Measurements from ENCODE around the gene KIF6.

KIF6 gene

DNA sequence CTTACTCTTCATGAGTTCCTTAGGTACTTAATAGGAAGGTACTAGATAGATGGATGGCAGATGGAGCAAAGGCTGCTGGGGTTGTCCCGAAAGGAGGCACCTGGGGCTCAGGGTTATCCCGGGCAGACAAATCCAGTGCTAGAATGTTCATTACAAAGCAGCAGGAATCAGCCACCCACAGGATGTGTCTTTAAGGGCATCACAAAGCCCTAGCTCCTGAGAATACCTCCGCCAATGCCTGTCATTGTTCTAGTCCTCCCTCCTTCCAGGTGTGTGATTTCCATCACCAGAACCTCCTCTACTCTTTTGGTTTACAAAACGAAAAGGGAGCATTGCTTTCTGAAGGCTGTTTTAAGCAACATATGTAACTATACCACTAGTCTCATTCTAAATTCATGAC lies 138.1 kb downstream of the KIF6 start:
- no peak for TF ChIP-seq EZH2phosphoT487 (IDR thresholded peaks at IDR 0.05; ENCODE audit: borderline replicate concordance)
- H3K9ac ChIP-seq (ENCODE audit: low read depth, low read length, poor library complexity, severe bottlenecking) = no peak overlapping the region
- H3K4me3 ChIP-seq (ENCODE audit: low read length, poor library complexity, severe bottlenecking) = no peak overlapping the region

DNA sequence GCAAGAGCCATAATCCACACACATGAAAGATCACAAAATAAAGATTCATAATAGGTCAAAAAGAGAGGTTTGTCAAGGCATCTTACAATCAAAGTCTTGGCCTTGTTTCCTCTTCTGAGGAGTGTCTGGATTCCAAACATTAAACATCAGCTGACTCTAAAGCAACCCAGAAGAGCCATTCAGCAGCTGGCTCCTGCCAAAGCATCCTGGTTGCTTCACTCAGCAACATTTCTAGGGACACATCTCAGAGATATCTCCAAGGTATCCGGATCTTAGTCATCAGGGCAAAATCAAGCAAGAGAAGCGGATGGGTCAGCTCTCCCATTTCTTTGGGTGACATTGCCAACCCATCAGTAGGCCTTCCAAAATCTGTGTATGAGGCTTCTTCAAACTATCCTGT lies 139.6 kb downstream of the KIF6 start:
- Histone ChIP-seq H3K27me3 (ENCODE audit: insufficient read depth, low read length, poor library complexity, severe bottlenecking) (no peaks in the 10 kb centered on the region), H3K36me3 (ENCODE audit: insufficient read depth, low read length) (no peaks in the 10 kb centered on the region), H3F3A (ENCODE audit: low read depth) (no peaks in the 10 kb centered on the region), H3K9ac (ENCODE audit: low read depth, low read length, poor library complexity, severe bottlenecking) (no peak overlapping the region), H4K20me1 (ENCODE audit: insufficient read depth, low read length, poor library complexity, severe bottlenecking) (no peaks in the 10 kb centered on the region), H3K4me3 (ENCODE audit: low read length, poor library complexity, severe bottlenecking) (no peak overlapping the region), H3K4me1 (ENCODE audit: insufficient read depth, low read length, poor library complexity, severe bottlenecking) (no peaks in the 10 kb centered on the region), H3K79me2 (ENCODE audit: insufficient read depth, low read length) (no peaks in the 10 kb centered on the region), H2AFZ (ENCODE audit: low read length) (no peak overlapping the region), H3K4me2 (ENCODE audit: low read depth, low read length, poor library complexity, severe bottlenecking) (no peak overlapping the region), H3K9me2 (replicated peaks; ENCODE audit: low read depth, low read length) (no peaks in the 10 kb centered on the region), H3K9me3 (ENCODE audit: insufficient read depth, low read depth, low read length) (no peaks in the 10 kb centered on the region)
- TF ChIP-seq, protein P1, sequence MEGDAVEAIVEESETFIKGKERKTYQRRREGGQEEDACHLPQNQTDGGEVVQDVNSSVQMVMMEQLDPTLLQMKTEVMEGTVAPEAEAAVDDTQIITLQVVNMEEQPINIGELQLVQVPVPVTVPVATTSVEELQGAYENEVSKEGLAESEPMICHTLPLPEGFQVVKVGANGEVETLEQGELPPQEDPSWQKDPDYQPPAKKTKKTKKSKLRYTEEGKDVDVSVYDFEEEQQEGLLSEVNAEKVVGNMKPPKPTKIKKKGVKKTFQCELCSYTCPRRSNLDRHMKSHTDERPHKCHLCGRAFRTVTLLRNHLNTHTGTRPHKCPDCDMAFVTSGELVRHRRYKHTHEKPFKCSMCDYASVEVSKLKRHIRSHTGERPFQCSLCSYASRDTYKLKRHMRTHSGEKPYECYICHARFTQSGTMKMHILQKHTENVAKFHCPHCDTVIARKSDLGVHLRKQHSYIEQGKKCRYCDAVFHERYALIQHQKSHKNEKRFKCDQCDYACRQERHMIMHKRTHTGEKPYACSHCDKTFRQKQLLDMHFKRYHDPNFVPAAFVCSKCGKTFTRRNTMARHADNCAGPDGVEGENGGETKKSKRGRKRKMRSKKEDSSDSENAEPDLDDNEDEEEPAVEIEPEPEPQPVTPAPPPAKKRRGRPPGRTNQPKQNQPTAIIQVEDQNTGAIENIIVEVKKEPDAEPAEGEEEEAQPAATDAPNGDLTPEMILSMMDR (conservative IDR thresholded peaks at IDR 0.05; ENCODE audit: low read length) = no peak
- no peak for TF ChIP-seq EZH2phosphoT487 (IDR thresholded peaks at IDR 0.05; ENCODE audit: borderline replicate concordance)

More for the DNA sequence above, 138.1 kb downstream of the KIF6 start:
- Histone ChIP-seq H3K9me2 (replicated peaks; ENCODE audit: low read depth, low read length) (no peaks in the 10 kb centered on the region), H4K20me1 (ENCODE audit: insufficient read depth, low read length, poor library complexity, severe bottlenecking) (no peaks in the 10 kb centered on the region), H3K9me3 (ENCODE audit: insufficient read depth, low read depth, low read length) (no peaks in the 10 kb centered on the region), H3K27me3 (ENCODE audit: insufficient read depth, low read length, poor library complexity, severe bottlenecking) (no peaks in the 10 kb centered on the region), H3K79me2 (ENCODE audit: insufficient read depth, low read length) (no peaks in the 10 kb centered on the region), H3K4me1 (ENCODE audit: insufficient read depth, low read length, poor library complexity, severe bottlenecking) (no peaks in the 10 kb centered on the region), H3K36me3 (ENCODE audit: insufficient read depth, low read length) (no peaks in the 10 kb centered on the region), H3K4me2 (ENCODE audit: low read depth, low read length, poor library complexity, severe bottlenecking) (no peak overlapping the region), H3F3A (ENCODE audit: low read depth) (no peaks in the 10 kb centered on the region), H2AFZ (ENCODE audit: low read length) (no peak overlapping the region)

DNA sequence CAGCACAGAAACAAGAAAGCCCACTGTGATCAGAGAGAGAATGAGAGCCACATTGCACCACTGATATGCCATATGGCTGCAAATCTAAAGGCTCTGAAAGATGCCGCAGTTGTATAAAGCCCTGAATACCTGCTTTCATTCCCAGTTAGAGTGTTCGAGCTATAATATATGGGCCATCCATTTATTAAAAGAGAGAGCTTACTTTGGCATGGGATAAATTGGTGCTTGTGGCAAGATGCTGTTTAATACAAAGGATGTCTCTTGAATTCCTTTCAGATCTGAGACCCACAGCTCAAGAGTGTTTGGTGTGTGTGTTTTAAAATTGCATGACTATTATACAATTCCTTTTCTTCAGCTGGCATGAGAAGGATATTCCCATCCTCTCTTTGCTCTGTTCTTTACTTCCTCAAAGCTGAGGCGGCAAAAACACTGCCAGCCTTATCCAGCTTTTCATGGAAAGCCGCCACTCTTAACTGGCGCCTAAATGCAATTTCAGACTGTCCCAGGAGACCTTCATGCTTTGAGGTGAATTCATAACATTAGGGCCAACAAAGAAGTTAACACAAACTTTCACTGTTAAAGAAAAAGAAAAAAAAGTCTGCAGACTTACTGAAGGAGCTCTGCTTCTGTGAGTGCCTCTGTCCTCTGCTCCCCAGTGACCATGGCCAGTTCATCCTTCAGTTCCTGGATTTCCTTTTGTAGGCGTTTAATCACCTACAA lies 147.6 kb downstream of the KIF6 start:
- no peak overlapping the region for H3K9ac ChIP-seq (ENCODE audit: low read depth, low read length, poor library complexity, severe bottlenecking)
- H2AFZ ChIP-seq (ENCODE audit: low read length) = no peak overlapping the region
- H3K27me3 ChIP-seq (ENCODE audit: insufficient read depth, low read length, poor library complexity, severe bottlenecking) = no peaks in the 10 kb centered on the region

More for the DNA sequence above, 147.6 kb downstream of the KIF6 start:
- H3K36me3 ChIP-seq (ENCODE audit: insufficient read depth, low read length) = no peaks in the 10 kb centered on the region
- H3K9me2 ChIP-seq (replicated peaks; ENCODE audit: low read depth, low read length) = no peaks in the 10 kb centered on the region
- no peaks in the 10 kb centered on the region for H3K4me1 ChIP-seq (ENCODE audit: insufficient read depth, low read length, poor library complexity, severe bottlenecking)
- no peaks in the 10 kb centered on the region for H3K79me2 ChIP-seq (ENCODE audit: insufficient read depth, low read length)
- no peaks in the 10 kb centered on the region for H4K20me1 ChIP-seq (ENCODE audit: insufficient read depth, low read length, poor library complexity, severe bottlenecking)
- no peaks in the 10 kb centered on the region for H3F3A ChIP-seq (ENCODE audit: low read depth)
- TF ChIP-seq, protein P1 (conservative IDR thresholded peaks at IDR 0.05; ENCODE audit: low read length) = no peak
- no peak for TF ChIP-seq EZH2phosphoT487 (IDR thresholded peaks at IDR 0.05; ENCODE audit: borderline replicate concordance)
- H3K9me3 ChIP-seq (ENCODE audit: insufficient read depth, low read depth, low read length) = no peaks in the 10 kb centered on the region
- H3K4me3 ChIP-seq (ENCODE audit: low read length, poor library complexity, severe bottlenecking) = no peak overlapping the region
- H3K4me2 ChIP-seq (ENCODE audit: low read depth, low read length, poor library complexity, severe bottlenecking) = no peak overlapping the region

Data from Loucy (cell line).